HepG2 (cell line): ENCODE results near the gene ZNF284. TPM values are rescaled to one million over a fixed set of nuclear protein-coding genes. Genes with fewer than 3 reads are reported as not detected.

Source experiments
- ATF7-NPFF ChIP-seq: sonication (generic); formaldehyde crosslinking; IDR thresholded peaks from 2 replicates; pipeline ENCODE4 v1.8.1; 2023; ENCODE audit warnings: mild to moderate bottlenecking, low read depth, missing genetic modification reagents, moderate library complexity
- FOXK1 ChIP-seq: sonication (generic); formaldehyde crosslinking; IDR thresholded peaks from 2 replicates; pipeline ENCODE4 v1.4.0; 2020; ENCODE audit warnings: low read depth, missing genetic modification reagents, borderline replicate concordance
- HMG20A ChIP-seq: IDR thresholded peaks from 2 replicates; pipeline ENCODE4 v1.6.1; 2016; ENCODE audit warnings: borderline replicate concordance
- KAT2B ChIP-seq: fragments of 150-350 bp; IDR thresholded peaks from 2 replicates; pipeline ENCODE4 v1.6.1; 2014; ENCODE audit warnings: low read depth, low read length, borderline replicate concordance
- MEIS1 ChIP-seq: sonication (generic); formaldehyde crosslinking; IDR thresholded peaks from 2 replicates; pipeline ENCODE4 v1.9.0; 2021; ENCODE audit warnings: mild to moderate bottlenecking, missing genetic modification reagents, moderate library complexity, borderline replicate concordance
- MTA1 ChIP-seq: sonication (generic); formaldehyde crosslinking; IDR thresholded peaks from 2 replicates; pipeline ENCODE4 v1.4.0; 2020; ENCODE audit warnings: missing genetic modification reagents, mild to moderate bottlenecking, borderline replicate concordance
- MTA3 ChIP-seq: sonication (generic); formaldehyde crosslinking; IDR thresholded peaks from 2 replicates; pipeline ENCODE4 v1.4.0; 2020; ENCODE audit warnings: missing genetic modification reagents
- NFRKB ChIP-seq: fragments of 450-650 bp; IDR thresholded peaks from 2 replicates; pipeline ENCODE4 v1.6.1; 2017
- ONECUT2 ChIP-seq: sonication (generic); formaldehyde crosslinking; IDR thresholded peaks from 2 replicates; pipeline ENCODE4 v1.4.0; 2020; ENCODE audit warnings: missing genetic modification reagents
- RARG ChIP-seq: sonication (generic); formaldehyde crosslinking; IDR thresholded peaks from 2 replicates; pipeline ENCODE4 v1.4.0; 2020; ENCODE audit warnings: low read depth, mild to moderate bottlenecking, missing genetic modification reagents
- ZNF773 ChIP-seq: sonication (generic); formaldehyde crosslinking; IDR thresholded peaks from 2 replicates; pipeline ENCODE4 v1.4.0; 2020; ENCODE audit warnings: missing genetic modification reagents, borderline replicate concordance
- ZSCAN21 ChIP-seq: sonication (generic); formaldehyde crosslinking; IDR thresholded peaks from 2 replicates; pipeline ENCODE4 v1.8.0; 2022; ENCODE audit warnings: mild to moderate bottlenecking, missing genetic modification reagents, moderate library complexity, borderline replicate concordance
- ZSCAN31 ChIP-seq: sonication (generic); formaldehyde crosslinking; IDR thresholded peaks from 2 replicates; pipeline ENCODE4 v1.5.0; 2020; ENCODE audit warnings: low read depth, mild to moderate bottlenecking, missing genetic modification reagents
- polyA plus RNA-seq, 8 experiments: library from polyadenylated mRNA; depleted of rRNA in 3 of 8; stranded (reverse) in 7 of 8; unstranded in 1 of 8; fragments of >200 nt; fragmentation: Illumina TruSeq in 4 of 8; extraction: Trizol in 4 of 8; gene quantifications; 2 replicates each; pipeline versions ENCODE4 v1.2.1 to v1.2.3, GENCODE V29; 2011 to 2016; ENCODE audit warnings: low read depth in 4 of 8, missing spikeins in 1 of 8, mixed read lengths in 1 of 8; ENCODE audit not compliant: insufficient read depth in 1 of 8
- total RNA-seq, 5 experiments: library from RNA; depleted of rRNA; stranded (reverse); fragments of >200 nt; fragmentation: Illumina TruSeq; extraction: Trizol; gene quantifications; 2 replicates each; pipeline ENCODE4 v1.2.3, GENCODE V29; 2016; ENCODE audit warnings: low read depth in 1 of 5
- TF ChIP-seq, protein P1 (sequence below): IDR thresholded peaks from 2 replicates; pipeline ENCODE4 v1.6.1; 2012; ENCODE audit warnings: low read depth, low read length, improper control_type of control experiment
- TF ChIP-seq, protein P2 (sequence below): fragments of 450-650 bp; IDR thresholded peaks from 2 replicates; pipeline ENCODE4 v1.6.1; 2017
- TF ChIP-seq, protein P3 (sequence below): sonication (generic); formaldehyde crosslinking; IDR thresholded peaks from 2 replicates; pipeline ENCODE4 v1.4.0; 2020; ENCODE audit warnings: missing genetic modification reagents, mild to moderate bottlenecking, borderline replicate concordance
- TF ChIP-seq, protein P4 (sequence below): IDR thresholded peaks from 2 replicates; pipeline ENCODE4 v1.6.1; 2016; ENCODE audit warnings: low read depth, borderline replicate concordance
- TF ChIP-seq, protein P5 (sequence below): sonication (generic); formaldehyde crosslinking; IDR thresholded peaks from 2 replicates; pipeline ENCODE4 v1.4.0; 2020; ENCODE audit warnings: missing genetic modification reagents
- TF ChIP-seq, protein P6 (sequence below): IDR thresholded peaks from 2 replicates; pipeline ENCODE4 v1.6.1; 2016; ENCODE audit warnings: mild to moderate bottlenecking, missing biosample characterization, missing genetic modification reagents
- TF ChIP-seq, protein P7 (sequence below): sonication (generic); formaldehyde crosslinking; conservative IDR thresholded peaks from 2 replicates; pipeline ENCODE4 v1.4.0; 2020; ENCODE audit warnings: missing genetic modification reagents

The ZNF284 gene
- total and polyA plus RNA-seq, 2 of the 13 experiments (the other 11 are each of a cell fraction or from before 2014, with no cell fraction given) = 1.2 to 2.3 TPM

DNA sequence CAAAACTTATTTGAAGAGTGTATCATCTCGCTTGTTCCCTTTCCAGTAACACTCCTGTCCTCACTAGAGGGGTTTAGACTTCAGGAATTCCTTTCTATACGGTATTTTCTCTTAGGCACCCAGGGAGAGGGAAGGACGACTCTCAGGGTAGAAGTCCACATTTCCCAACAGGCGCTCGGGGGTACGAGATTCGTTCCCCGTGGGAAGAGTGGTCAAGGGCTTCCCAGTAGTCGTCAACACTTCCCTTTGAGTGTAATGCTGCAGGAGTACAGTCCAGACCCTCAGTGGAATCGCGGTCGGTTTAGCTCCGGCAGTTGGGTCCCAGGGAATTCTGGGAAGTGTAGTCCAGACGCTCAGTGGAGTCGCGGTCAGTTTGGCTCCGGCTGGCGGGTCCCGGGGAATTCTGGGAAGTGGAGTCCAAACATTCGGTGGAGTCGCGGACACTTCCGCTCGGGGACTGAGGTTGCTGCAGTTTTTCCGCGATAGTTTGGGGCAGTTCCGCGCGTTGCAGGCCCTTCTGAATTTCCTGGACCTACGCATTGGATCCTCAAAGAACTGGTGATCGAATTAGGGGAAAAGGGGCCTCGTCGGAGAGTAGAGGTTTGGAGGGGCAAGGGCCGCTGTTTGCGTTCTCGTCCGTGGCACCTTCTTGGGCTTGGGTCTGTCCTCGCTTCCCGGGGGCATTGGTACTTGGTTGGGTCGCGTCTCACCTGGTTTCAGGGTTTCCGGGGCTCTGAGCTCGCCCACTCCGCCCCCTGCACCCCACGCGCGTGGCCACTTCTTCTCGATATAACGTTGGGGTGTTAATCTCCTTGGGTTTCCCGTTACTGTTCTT lies 22.2 kb downstream of the ZNF284 start, which contains the start of gene ZNF224 (continued):
- TF ChIP-seq RARG (CRISPR knock-in tag) (no peak), KAT2B (no peak), ZSCAN21 (CRISPR knock-in tag) (no peak), ZNF773 (CRISPR knock-in tag) (no peak), ZSCAN31 (CRISPR knock-in tag) (no peak), MEIS1 (CRISPR knock-in tag) (no peak), HMG20A (CRISPR knock-in tag) (no peak), ONECUT2 (0 out of 2 replicates have a peak, but pooled peaks have one; percentile 15), NFRKB (no peak), ATF7-NPFF (no peak), FOXK1 (CRISPR knock-in tag) (no peak), MTA3 (CRISPR knock-in tag) (no peak), MTA1 (CRISPR knock-in tag) (no peak)
- TF ChIP-seq, protein P1, sequence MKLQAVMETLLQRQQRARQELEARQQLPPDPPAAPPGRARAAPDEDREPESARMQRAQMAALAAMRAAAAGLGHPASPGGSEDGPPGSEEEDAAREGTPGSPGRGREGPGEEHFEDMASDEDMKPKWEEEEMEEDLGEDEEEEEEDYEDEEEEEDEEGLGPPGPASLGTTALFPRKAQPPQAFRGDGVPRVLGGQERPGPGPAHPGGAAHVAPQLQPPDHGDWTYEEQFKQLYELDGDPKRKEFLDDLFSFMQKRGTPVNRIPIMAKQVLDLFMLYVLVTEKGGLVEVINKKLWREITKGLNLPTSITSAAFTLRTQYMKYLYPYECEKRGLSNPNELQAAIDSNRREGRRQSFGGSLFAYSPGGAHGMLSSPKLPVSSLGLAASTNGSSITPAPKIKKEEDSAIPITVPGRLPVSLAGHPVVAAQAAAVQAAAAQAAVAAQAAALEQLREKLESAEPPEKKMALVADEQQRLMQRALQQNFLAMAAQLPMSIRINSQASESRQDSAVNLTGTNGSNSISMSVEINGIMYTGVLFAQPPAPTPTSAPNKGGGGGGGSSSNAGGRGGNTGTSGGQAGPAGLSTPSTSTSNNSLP = no peak
- TF ChIP-seq, protein P2, sequence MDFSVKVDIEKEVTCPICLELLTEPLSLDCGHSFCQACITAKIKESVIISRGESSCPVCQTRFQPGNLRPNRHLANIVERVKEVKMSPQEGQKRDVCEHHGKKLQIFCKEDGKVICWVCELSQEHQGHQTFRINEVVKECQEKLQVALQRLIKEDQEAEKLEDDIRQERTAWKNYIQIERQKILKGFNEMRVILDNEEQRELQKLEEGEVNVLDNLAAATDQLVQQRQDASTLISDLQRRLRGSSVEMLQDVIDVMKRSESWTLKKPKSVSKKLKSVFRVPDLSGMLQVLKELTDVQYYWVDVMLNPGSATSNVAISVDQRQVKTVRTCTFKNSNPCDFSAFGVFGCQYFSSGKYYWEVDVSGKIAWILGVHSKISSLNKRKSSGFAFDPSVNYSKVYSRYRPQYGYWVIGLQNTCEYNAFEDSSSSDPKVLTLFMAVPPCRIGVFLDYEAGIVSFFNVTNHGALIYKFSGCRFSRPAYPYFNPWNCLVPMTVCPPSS = no peak
- TF ChIP-seq, protein P3, sequence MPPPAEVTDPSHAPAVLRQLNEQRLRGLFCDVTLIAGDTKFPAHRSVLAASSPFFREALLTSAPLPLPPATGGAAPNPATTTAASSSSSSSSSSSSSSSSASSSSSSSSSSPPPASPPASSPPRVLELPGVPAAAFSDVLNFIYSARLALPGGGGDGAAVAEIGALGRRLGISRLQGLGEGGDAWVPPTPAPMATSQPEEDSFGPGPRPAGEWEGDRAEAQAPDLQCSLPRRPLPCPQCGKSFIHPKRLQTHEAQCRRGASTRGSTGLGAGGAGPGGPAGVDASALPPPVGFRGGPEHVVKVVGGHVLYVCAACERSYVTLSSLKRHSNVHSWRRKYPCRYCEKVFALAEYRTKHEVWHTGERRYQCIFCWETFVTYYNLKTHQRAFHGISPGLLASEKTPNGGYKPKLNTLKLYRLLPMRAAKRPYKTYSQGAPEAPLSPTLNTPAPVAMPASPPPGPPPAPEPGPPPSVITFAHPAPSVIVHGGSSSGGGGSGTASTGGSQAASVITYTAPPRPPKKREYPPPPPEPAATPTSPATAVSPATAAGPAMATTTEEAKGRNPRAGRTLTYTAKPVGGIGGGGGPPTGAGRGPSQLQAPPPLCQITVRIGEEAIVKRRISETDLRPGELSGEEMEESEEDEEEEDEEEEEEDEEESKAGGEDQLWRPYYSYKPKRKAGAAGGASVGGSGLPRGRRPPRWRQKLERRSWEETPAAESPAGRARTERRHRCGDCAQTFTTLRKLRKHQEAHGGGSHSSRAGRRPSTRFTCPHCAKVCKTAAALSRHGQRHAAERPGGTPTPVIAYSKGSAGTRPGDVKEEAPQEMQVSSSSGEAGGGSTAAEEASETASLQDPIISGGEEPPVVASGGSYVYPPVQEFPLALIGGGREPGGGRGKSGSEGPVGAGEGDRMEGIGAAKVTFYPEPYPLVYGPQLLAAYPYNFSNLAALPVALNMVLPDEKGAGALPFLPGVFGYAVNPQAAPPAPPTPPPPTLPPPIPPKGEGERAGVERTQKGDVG (CRISPR knock-in tag) = no peak
- TF ChIP-seq, protein P4, sequence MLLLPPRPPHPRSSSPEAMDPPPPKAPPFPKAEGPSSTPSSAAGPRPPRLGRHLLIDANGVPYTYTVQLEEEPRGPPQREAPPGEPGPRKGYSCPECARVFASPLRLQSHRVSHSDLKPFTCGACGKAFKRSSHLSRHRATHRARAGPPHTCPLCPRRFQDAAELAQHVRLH (CRISPR knock-in tag) = no peak; the same call in 1 of the 2 replicates
- TF ChIP-seq, protein P5, sequence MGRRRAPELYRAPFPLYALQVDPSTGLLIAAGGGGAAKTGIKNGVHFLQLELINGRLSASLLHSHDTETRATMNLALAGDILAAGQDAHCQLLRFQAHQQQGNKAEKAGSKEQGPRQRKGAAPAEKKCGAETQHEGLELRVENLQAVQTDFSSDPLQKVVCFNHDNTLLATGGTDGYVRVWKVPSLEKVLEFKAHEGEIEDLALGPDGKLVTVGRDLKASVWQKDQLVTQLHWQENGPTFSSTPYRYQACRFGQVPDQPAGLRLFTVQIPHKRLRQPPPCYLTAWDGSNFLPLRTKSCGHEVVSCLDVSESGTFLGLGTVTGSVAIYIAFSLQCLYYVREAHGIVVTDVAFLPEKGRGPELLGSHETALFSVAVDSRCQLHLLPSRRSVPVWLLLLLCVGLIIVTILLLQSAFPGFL (CRISPR knock-in tag) = no peak
- TF ChIP-seq, protein P6, sequence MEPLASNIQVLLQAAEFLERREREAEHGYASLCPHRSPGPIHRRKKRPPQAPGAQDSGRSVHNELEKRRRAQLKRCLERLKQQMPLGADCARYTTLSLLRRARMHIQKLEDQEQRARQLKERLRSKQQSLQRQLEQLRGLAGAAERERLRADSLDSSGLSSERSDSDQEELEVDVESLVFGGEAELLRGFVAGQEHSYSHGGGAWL (CRISPR knock-in tag) = no peak
- TF ChIP-seq, protein P7, sequence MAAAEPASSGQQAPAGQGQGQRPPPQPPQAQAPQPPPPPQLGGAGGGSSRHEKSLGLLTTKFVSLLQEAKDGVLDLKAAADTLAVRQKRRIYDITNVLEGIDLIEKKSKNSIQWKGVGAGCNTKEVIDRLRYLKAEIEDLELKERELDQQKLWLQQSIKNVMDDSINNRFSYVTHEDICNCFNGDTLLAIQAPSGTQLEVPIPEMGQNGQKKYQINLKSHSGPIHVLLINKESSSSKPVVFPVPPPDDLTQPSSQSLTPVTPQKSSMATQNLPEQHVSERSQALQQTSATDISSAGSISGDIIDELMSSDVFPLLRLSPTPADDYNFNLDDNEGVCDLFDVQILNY = no peak
